Measurements from ENCODE around the gene MYD88.

Gene MYD88

GRCh38 chr3:38164952-38165721, 26.7 kb downstream of the MYD88 start, which contains the start of gene OXSR1:
Gene OXSR1, plus strand, starts transcription at chr3:38165537. Its CDS starts 340 bp downstream, at chr3:38165877.
- DNase-seq (ENCODE audit: low read depth in 2 of 2), result peak; percentile 93 to 94

GRCh38 chr3:38165722-38166387, 27.4 kb downstream of the MYD88 start:
- DNase-seq (ENCODE audit: low read depth in 2 of 2), result peak; percentile 9 to 14

- no peak for DNase-seq (ENCODE audit: low read depth in 2 of 2)
These were observed 29.1 kb downstream of the MYD88 start for GRCh38 chr3:38167591-38167990.

DNA sequence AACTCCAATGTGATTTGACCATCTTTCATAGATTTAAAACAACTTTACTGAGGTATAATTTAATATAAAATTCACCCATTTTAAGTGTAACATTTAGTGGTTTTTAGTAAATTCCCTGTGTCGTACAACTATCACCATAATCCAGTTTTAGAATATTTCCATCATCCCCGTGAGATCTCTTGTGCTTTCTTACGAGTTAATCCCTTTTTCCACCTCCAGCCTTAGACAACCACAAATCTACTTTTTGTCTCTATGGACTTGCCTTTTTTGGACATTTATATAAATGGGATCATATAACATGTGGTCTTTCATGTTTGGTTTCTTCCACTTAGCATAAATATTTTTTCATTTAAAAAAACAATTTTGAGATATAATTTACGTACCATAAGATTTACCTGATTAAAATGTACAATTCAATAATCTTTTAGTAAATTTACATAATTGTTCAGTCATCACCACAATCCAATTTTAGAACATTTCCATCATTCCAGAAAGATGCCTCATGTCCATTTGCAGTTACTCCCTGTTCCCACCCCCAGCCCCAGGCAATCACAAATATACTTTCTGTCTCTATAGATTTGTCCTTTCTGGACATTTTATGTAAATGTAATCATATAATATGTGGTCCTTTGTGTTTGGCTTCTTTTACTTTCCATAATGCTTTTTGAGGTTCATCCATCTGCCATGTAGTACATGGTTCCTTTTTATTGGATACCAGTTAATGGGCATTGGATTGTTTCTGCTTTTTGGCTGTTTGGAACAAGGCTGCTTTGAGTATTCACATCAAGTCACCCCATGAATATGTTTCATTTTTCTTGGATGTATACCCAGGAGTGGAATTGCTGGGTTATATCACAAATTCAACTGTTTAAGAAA, 29.9 kb downstream of the MYD88 start:
- DNase-seq (ENCODE audit: low read depth in 2 of 2), result no peak

DNA sequence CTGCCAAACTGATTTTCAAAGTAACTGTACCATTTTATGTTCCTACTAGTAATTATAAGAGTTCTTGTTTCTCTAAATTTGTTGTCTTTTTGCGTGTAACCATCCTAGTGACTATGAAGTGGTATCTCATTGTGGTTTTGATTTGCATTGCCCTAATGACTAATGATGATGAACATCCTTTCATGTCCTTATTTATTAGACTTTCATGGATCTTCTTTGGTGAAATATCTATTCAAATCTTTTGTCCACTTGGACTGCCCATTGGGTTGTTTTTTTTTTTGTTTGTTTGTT, 30.5 kb downstream of the MYD88 start:
- no peak for DNase-seq (ENCODE audit: low read depth in 2 of 2)

- DNase-seq (ENCODE audit: low read depth in 2 of 2), result no peak
These were observed 32.3 kb downstream of the MYD88 start for GRCh38 chr3:38170722-38171121.

- no peak for DNase-seq (ENCODE audit: low read depth in 2 of 2)
These were observed 33.2 kb downstream of the MYD88 start for GRCh38 chr3:38171622-38172021.

- DNase-seq (ENCODE audit: low read depth in 2 of 2), result no peak
These were observed 35.5 kb downstream of the MYD88 start for GRCh38 chr3:38173834-38174418.

GRCh38 chr3:38177181-38177580, 38.7 kb downstream of the MYD88 start:
- DNase-seq (ENCODE audit: low read depth in 2 of 2), result no peak

- DNase-seq (ENCODE audit: low read depth in 2 of 2), result no peak
These were observed 48.3 kb downstream of the MYD88 start for GRCh38 chr3:38186781-38187180.

DNA sequence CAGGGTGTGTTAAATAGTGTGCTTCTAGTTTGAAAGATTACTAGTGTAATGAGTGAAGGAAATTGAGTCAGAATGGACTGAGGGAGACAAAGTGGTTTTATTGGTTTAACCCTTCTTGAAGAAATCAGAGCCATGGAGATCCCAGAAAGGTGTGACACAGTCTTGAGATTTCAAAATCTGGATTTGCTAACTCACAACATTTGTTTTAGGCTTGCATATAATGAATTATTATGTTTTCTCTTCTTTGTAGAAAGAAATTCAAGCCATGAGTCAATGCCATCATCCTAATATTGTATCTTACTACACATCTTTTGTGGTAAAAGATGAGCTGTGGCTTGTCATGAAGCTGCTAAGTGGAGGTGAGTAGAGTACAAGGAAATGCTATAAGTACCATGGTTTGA, 52.0 kb downstream of the MYD88 start:
- no peak for DNase-seq (ENCODE audit: low read depth in 2 of 2)
